Mesendoderm (in vitro differentiated cells): ENCODE measurements around the gene GTSF1L.
"Not testable (repeated sequence)": the region's sequence is repeated elsewhere in the genome, so short reads cannot be mapped to it uniquely, and the experiment has no call there.

Experiments
- DNase-seq: peaks from one replicate; pipeline ENCODE4 v3.0.0; 2013
- H2AK5ac ChIP-seq: 2 replicates; pipeline ENCODE4 v1.6.1; 2013; ENCODE audit warnings: low read length, inconsistent platforms
- H2BK120ac ChIP-seq: 2 replicates; pipeline ENCODE4 v1.6.1; 2013; ENCODE audit warnings: low read depth, mild to moderate bottlenecking, low read length, moderate library complexity, mixed read lengths
- H2BK15ac ChIP-seq: replicated peaks from 2 replicates; pipeline ENCODE4 v1.6.1; 2013; ENCODE audit warnings: low read depth, mild to moderate bottlenecking, moderate library complexity
- H2BK5ac ChIP-seq: 2 replicates; pipeline ENCODE4 v1.6.1; 2013; ENCODE audit warnings: low read length, inconsistent platforms
- H3K18ac ChIP-seq: 2 replicates; pipeline ENCODE4 v1.6.1; 2013; ENCODE audit warnings: mild to moderate bottlenecking, low read length, mixed read lengths
- H3K23ac ChIP-seq: one replicate; pipeline ENCODE4 v1.6.1; 2013; ENCODE audit warnings: low read length
- H3K27ac ChIP-seq: 2 replicates; pipeline ENCODE4 v1.5.1; 2013; ENCODE audit warnings: low read depth, mild to moderate bottlenecking, inconsistent platforms, low read length, moderate library complexity
- H3K27me3 ChIP-seq: 2 replicates; pipeline ENCODE4 v1.6.1; 2013; ENCODE audit warnings: low read length, control low read depth, mild to moderate bottlenecking, inconsistent platforms; ENCODE audit not compliant: insufficient read depth, poor library complexity
- H3K36me3 ChIP-seq: 2 replicates; pipeline ENCODE4 v1.6.1; 2013; ENCODE audit warnings: low read length, inconsistent platforms; ENCODE audit not compliant: control insufficient read depth, insufficient read depth
- H3K4ac ChIP-seq: one replicate; pipeline ENCODE4 v1.6.1; 2013; ENCODE audit warnings: low read depth, mild to moderate bottlenecking, low read length, moderate library complexity
- H3K4me1 ChIP-seq: 2 replicates; pipeline ENCODE4 v1.6.1; 2013; ENCODE audit warnings: low read depth, low read length, inconsistent platforms; ENCODE audit not compliant: control insufficient read depth
- H3K4me2 ChIP-seq: 2 replicates; pipeline ENCODE4 v1.6.1; 2013; ENCODE audit warnings: low read length
- H3K4me3 ChIP-seq: 2 replicates; pipeline ENCODE4 v1.5.1; 2013; ENCODE audit warnings: mild to moderate bottlenecking, low read length
- H3K56ac ChIP-seq: one replicate; pipeline ENCODE4 v1.6.1; 2013; ENCODE audit warnings: low read length
- H3K79me1 ChIP-seq: 2 replicates; pipeline ENCODE4 v1.6.1; 2013; ENCODE audit warnings: low read length, inconsistent platforms
- H3K79me2 ChIP-seq: 2 replicates; pipeline ENCODE4 v1.6.1; 2013; ENCODE audit warnings: mild to moderate bottlenecking, low read length; ENCODE audit not compliant: control insufficient read depth, insufficient read depth
- H3K9ac ChIP-seq: 2 replicates; pipeline ENCODE4 v1.6.1; 2013; ENCODE audit warnings: low read length, inconsistent platforms
- H4K5ac ChIP-seq: one replicate; pipeline ENCODE4 v1.6.1; 2013; ENCODE audit warnings: low read length
- H4K8ac ChIP-seq: one replicate; pipeline ENCODE4 v1.6.1; 2013; ENCODE audit warnings: low read depth, mild to moderate bottlenecking, control low read depth, low read length, moderate library complexity
- WGBS: extraction: QIAGEN DNeasy Blood & Tissue Kit; methylation state at CpG from one replicate; pipeline ENCODE4 v1.1.7; 2013; ENCODE audit warnings: low lambda C conversion rate, missing lambda C conversion rate; ENCODE audit not compliant: insufficient coverage; ENCODE audit errors: extremely low coverage; 5-methylcytosine and 5-hydroxymethylcytosine counted together

The GTSF1L gene

DNA sequence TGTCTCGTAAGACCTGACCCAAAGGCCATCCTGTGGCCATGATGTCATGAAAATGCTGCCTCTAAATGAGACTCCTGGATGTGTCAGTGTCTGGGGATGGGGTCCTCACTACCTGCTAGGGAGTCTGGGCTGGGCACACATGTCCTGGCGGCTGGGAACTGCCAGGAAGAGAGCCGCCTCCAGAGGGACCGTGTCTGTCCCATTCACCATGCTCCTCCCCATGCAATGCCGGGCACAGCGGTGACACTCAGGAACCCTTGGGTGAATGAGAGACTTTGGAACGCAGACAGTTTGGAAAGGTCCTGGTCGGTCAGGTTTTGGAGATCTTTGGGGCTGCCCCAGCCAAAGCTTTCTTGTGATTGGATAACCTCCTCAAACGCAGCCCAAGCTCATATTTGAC is 40.1 kb upstream of the GTSF1L start:
- Histone ChIP-seq H3K36me3 (no peaks in the 10 kb centered on the region), H3K4me2 (no peak overlapping the region), H3K27me3 (no peaks in the 10 kb centered on the region), H3K4ac (no peak overlapping the region), H4K8ac (no peak overlapping the region), H2BK120ac (no peak overlapping the region), H3K4me1 (no peaks in the 10 kb centered on the region), H3K79me2 (no peaks in the 10 kb centered on the region), H3K79me1 (no peaks in the 10 kb centered on the region), H3K23ac (no peak overlapping the region), H3K18ac (no peak overlapping the region), H3K56ac (no peak overlapping the region), H3K9ac (no peak overlapping the region), H2BK15ac (no peak overlapping the region), H3K4me3 (no peak overlapping the region), H4K5ac (no peak overlapping the region), H3K27ac (no peak overlapping the region), H2AK5ac (no peak overlapping the region), H2BK5ac (no peak overlapping the region)
- no peak for DNase-seq
- no CpG with 5 or more reads among the region's 9 CpGs for WGBS

GRCh38 chr20:43766385-43766784 is 39.6 kb upstream of the GTSF1L start:
- no peak overlapping the region for H3K27ac ChIP-seq
- no peak overlapping the region for H4K5ac ChIP-seq
- no peak overlapping the region for H3K56ac ChIP-seq
- H3K18ac ChIP-seq, result no peak overlapping the region
- H2BK15ac ChIP-seq, result no peak overlapping the region
- no peak overlapping the region for H3K4me2 ChIP-seq
- no peaks in the 10 kb centered on the region for H3K4me1 ChIP-seq
- no peak overlapping the region for H2BK5ac ChIP-seq
- DNase-seq, result no peak
- no peak overlapping the region for H3K4me3 ChIP-seq
- no peaks in the 10 kb centered on the region for H3K79me2 ChIP-seq
- no peak overlapping the region for H4K8ac ChIP-seq
- H3K36me3 ChIP-seq, result no peaks in the 10 kb centered on the region
- H3K79me1 ChIP-seq, result no peaks in the 10 kb centered on the region
- no CpG with 5 or more reads among the region's 6 CpGs for WGBS
- H3K23ac ChIP-seq, result no peak overlapping the region
- no peak overlapping the region for H2AK5ac ChIP-seq
- H3K4ac ChIP-seq, result no peak overlapping the region
- H3K9ac ChIP-seq, result no peak overlapping the region
- H3K27me3 ChIP-seq, result no peaks in the 10 kb centered on the region
- no peak overlapping the region for H2BK120ac ChIP-seq

- no CpG with 5 or more reads among the region's 7 CpGs for WGBS
- no peak overlapping the region for H2BK15ac ChIP-seq
- H4K8ac ChIP-seq, result no peak overlapping the region
- H3K9ac ChIP-seq, result no peak overlapping the region
- H3K36me3 ChIP-seq, result no peaks in the 10 kb centered on the region
- no peaks in the 10 kb centered on the region for H3K79me2 ChIP-seq
- no peaks in the 10 kb centered on the region for H3K79me1 ChIP-seq
- no peak overlapping the region for H3K56ac ChIP-seq
- H3K18ac ChIP-seq, result no peak overlapping the region
- no peak for DNase-seq
- no peak overlapping the region for H3K4me3 ChIP-seq
- no peaks in the 10 kb centered on the region for H3K27me3 ChIP-seq
- no peak overlapping the region for H2AK5ac ChIP-seq
- no peak overlapping the region for H3K23ac ChIP-seq
- H3K27ac ChIP-seq, result no peak overlapping the region
- H3K4ac ChIP-seq, result no peak overlapping the region
- no peak overlapping the region for H2BK120ac ChIP-seq
- H3K4me2 ChIP-seq, result no peak overlapping the region
- no peak overlapping the region for H4K5ac ChIP-seq
- no peak overlapping the region for H2BK5ac ChIP-seq
- no peaks in the 10 kb centered on the region for H3K4me1 ChIP-seq
Observed at GRCh38 chr20:43765916-43766315, 39.1 kb upstream of the GTSF1L start.

- H2BK15ac ChIP-seq, result no peak overlapping the region
- H3K4me3 ChIP-seq, result no peak overlapping the region
- no peaks in the 10 kb centered on the region for H3K4me1 ChIP-seq
- no peak overlapping the region for H3K56ac ChIP-seq
- H2AK5ac ChIP-seq, result no peak overlapping the region
- no peaks in the 10 kb centered on the region for H3K79me2 ChIP-seq
- H3K27ac ChIP-seq, result no peak overlapping the region
- no peak overlapping the region for H3K18ac ChIP-seq
- H4K5ac ChIP-seq, result no peak overlapping the region
- no peak overlapping the region for H3K4me2 ChIP-seq
- no peak overlapping the region for H2BK5ac ChIP-seq
- no peak overlapping the region for H4K8ac ChIP-seq
- no peak overlapping the region for H3K9ac ChIP-seq
- H3K79me1 ChIP-seq, result no peaks in the 10 kb centered on the region
- no peak for DNase-seq
- WGBS, result no CpG with 5 or more reads among the region's 7 CpGs
- no peak overlapping the region for H3K4ac ChIP-seq
- no peaks in the 10 kb centered on the region for H3K27me3 ChIP-seq
- H3K23ac ChIP-seq, result no peak overlapping the region
- no peaks in the 10 kb centered on the region for H3K36me3 ChIP-seq
- no peak overlapping the region for H2BK120ac ChIP-seq
Observed at GRCh38 chr20:43762911-43763310, 36.1 kb upstream of the GTSF1L start.

DNA sequence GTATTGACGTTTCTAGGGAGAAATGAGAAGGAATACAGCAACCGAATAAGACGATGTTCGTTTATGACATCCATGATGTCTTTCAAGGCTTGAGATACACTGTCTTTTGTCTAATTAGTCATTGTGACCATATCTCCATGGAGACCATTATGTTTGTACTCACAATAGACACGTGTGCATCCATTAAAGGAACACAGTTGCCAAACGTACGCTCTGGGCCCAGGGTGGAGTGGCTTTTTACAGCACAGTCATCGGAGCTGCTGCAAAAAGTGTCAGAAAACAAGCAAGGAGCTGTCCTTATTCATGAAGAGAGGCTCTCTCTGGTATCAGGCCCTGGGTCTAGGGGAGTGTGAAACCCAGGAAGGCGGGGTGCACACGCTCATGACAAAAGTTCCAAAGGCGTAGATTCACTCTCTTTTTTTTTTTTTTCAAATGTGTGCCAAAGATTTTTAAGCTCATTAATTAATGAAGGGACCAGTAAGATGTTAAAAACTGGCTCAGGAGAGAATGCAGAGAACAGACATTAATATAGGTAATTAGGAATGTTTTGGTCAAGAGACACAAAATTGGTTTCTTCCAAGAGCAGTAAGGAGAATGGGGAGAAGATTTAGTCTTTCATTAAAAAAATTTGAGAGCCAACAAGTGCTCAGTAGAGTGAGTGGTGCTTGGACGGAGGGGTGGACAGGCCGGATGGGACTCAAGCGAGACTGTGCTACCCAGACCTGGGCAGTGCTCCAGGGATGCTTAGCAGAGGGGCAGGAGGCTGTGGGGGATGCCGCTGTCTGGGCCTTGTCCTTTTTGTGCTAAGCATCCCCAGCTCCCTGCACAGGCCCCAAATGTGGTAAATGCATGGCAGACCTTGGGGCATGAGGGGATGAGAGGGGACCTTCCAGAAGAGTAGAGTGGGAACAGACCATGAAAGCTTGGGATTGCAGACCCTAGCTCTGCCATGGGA is 34.9 kb upstream of the GTSF1L start:
- Histone ChIP-seq H3K18ac (no peak overlapping the region), H2BK15ac (no peak overlapping the region), H3K79me1 (no peaks in the 10 kb centered on the region), H3K36me3 (no peaks in the 10 kb centered on the region), H3K4ac (no peak overlapping the region), H2BK120ac (no peak overlapping the region), H3K79me2 (no peaks in the 10 kb centered on the region), H3K23ac (no peak overlapping the region), H3K4me1 (no peaks in the 10 kb centered on the region), H4K8ac (no peak overlapping the region), H2BK5ac (no peak overlapping the region), H3K4me2 (no peak overlapping the region), H3K56ac (no peak overlapping the region), H3K4me3 (no peak overlapping the region), H3K9ac (no peak overlapping the region), H4K5ac (no peak overlapping the region), H3K27me3 (no peaks in the 10 kb centered on the region), H2AK5ac (no peak overlapping the region), H3K27ac (no peak overlapping the region)
- no CpG with 5 or more reads among the region's 15 CpGs for WGBS
- DNase-seq, result no peak

- H3K56ac ChIP-seq, H2BK120ac ChIP-seq, DNase-seq, H3K27me3 ChIP-seq, H3K4me3 ChIP-seq, H3K9ac ChIP-seq, H3K27ac ChIP-seq, H3K4me1 ChIP-seq, H3K18ac ChIP-seq, H3K79me2 ChIP-seq, H2BK15ac ChIP-seq, H2AK5ac ChIP-seq, H2BK5ac ChIP-seq, H4K8ac ChIP-seq, H3K79me1 ChIP-seq, H3K4me2 ChIP-seq, H3K4ac ChIP-seq, H3K23ac ChIP-seq, H4K5ac ChIP-seq, H3K36me3 ChIP-seq: not testable (repeated sequence)
- no CpG with 5 or more reads among the region's 6 CpGs for WGBS
Observed at GRCh38 chr20:43757888-43758287, 31.1 kb upstream of the GTSF1L start.
